ENCODE data around the gene KIF5B. TPM values are rescaled to one million over a fixed set of nuclear protein-coding genes. Genes with fewer than 3 reads are reported as not detected.
"Not testable (repeated sequence)": the region's sequence is repeated elsewhere in the genome, so short reads cannot be mapped to it uniquely, and the experiment has no call there.

KIF5B gene
- total RNA-seq, 4 donors from 2014 or later: 79.8 to 145 (median 119) TPM

GRCh38 chr10:31972519-31973041 lies 83.6 kb downstream of the KIF5B start:
- ATAC-seq (ENCODE audit: low FRiP score): no peak
- DNase-seq (ENCODE audit: low spot score): no peak
- no peak for TF ChIP-seq CTCF (IDR thresholded peaks at IDR 0.05)

- not testable (repeated sequence) for ATAC-seq (ENCODE audit: low FRiP score); DNase-seq (ENCODE audit: low spot score)
These were observed 86.4 kb downstream of the KIF5B start for GRCh38 chr10:31969847-31970246.

- DNase-seq (ENCODE audit: low spot score) (no peak), ATAC-seq (ENCODE audit: low FRiP score) (no peak)
- TF ChIP-seq CTCF (IDR thresholded peaks at IDR 0.05): no peak
These were observed 92.6 kb downstream of the KIF5B start for GRCh38 chr10:31963589-31963980.

- no peak for TF ChIP-seq CTCF (IDR thresholded peaks at IDR 0.05)
- no peak for ATAC-seq (ENCODE audit: low FRiP score)
- DNase-seq (ENCODE audit: low spot score): no peak
These were observed 93.2 kb downstream of the KIF5B start for GRCh38 chr10:31962826-31963588.

GRCh38 chr10:31961277-31962074 lies 94.7 kb downstream of the KIF5B start:
- ATAC-seq (ENCODE audit: low FRiP score) (no peak), DNase-seq (ENCODE audit: low spot score) (no peak)
- no peak for TF ChIP-seq CTCF (IDR thresholded peaks at IDR 0.05)

- ATAC-seq (ENCODE audit: low FRiP score) (no peak), DNase-seq (ENCODE audit: low spot score) (no peak)
- no peak for TF ChIP-seq CTCF (IDR thresholded peaks at IDR 0.05)
These were observed 96.6 kb downstream of the KIF5B start for GRCh38 chr10:31959461-31960173.

Small RNA genes lying within 50 kb of the gene (small RNA-seq; reads per million reads assigned to genes)
- gene RF00019: not detected
- gene RN7SL825P: not detected

Other genes starting within 250 kb of the KIF5B start
- 10 to 100 TPM; 20.4 to 47.4 (median 33.1) TPM for gene ARHGAP12, start 127.6 kb downstream of the KIF5B start, total RNA-seq

Data from omental fat pad (tissue), 4 donors.